HG02884 (cell line): ENCODE data around the gene TCN1.
"Not testable (repeated sequence)": the region's sequence is repeated elsewhere in the genome, so short reads cannot be mapped to it uniquely, and the experiment has no call there.

Experiments used
- ATAC-seq: cut with Tn5 transposase; IDR thresholded peaks from one replicate; pipeline ENCODE4 v1.9.1; 2021; ENCODE audit warnings: mild to moderate bottlenecking, moderate library complexity; ENCODE audit not compliant: unreplicated experiment

Gene TCN1, protein sequence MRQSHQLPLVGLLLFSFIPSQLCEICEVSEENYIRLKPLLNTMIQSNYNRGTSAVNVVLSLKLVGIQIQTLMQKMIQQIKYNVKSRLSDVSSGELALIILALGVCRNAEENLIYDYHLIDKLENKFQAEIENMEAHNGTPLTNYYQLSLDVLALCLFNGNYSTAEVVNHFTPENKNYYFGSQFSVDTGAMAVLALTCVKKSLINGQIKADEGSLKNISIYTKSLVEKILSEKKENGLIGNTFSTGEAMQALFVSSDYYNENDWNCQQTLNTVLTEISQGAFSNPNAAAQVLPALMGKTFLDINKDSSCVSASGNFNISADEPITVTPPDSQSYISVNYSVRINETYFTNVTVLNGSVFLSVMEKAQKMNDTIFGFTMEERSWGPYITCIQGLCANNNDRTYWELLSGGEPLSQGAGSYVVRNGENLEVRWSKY

DNA sequence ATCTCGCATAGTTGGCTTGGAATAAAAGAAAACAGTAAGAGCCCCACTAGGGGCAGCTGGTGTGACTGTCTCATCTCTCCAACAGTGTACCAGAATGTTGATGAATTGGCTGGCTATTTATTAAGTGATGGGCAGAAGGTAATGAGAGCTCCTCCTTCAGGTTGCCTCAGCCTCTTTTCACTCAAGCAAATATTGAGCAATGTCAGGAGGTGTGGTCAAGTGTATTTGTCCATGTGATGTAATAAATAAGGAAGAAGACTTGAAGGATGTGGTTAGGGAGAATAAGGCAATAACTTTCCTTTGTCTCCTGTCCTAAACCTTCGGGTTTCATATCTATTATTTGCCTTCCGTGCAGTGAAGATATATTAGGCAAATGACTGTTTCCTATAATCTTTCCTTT lies at the start of gene TCN1:
Gene TCN1, minus strand, starts transcription at position 91 of the 400 bp plus-strand sequence. Its CDS starts 17 bp downstream, at position 74.
- ATAC-seq: no peak

DNA sequence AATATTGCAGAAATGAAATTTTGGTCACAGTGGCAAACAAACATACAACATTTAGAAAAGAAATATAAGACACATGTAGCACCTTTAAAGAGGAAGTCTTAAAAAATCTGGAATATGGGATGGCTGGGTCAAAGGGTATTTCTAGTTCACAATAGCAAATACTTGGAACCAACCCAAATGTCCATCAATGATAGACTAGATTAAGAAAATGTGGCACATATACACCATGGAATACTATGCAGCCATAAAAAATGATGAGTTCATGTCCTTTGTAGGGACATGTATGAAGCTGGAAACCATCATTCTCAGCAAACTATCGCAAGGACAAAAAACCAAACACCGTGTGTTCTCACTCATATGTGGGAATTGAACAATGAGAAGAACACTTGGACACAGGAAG lies 37.3 kb upstream of the TCN1 start:
- ATAC-seq: not testable (repeated sequence)

DNA sequence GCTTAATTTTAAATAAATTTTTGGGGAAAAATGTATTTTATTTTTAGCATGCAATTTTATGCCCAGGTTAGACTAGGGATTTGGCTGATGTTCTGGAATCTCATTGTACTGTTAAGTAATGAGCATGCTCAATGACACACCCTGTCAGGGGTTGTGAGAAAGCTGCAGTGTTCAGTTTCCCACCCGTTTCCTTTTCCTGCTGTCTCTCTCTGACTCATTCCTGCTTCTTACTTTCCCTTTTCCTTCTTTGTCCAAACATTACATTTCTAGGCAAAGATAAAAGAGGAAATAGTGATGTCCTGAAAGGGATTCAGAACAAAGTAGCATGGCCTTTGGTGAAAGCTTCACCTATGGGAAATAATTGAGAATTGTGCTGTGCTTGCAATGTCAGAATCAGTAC lies 35.0 kb upstream of the TCN1 start:
- no peak for ATAC-seq

DNA sequence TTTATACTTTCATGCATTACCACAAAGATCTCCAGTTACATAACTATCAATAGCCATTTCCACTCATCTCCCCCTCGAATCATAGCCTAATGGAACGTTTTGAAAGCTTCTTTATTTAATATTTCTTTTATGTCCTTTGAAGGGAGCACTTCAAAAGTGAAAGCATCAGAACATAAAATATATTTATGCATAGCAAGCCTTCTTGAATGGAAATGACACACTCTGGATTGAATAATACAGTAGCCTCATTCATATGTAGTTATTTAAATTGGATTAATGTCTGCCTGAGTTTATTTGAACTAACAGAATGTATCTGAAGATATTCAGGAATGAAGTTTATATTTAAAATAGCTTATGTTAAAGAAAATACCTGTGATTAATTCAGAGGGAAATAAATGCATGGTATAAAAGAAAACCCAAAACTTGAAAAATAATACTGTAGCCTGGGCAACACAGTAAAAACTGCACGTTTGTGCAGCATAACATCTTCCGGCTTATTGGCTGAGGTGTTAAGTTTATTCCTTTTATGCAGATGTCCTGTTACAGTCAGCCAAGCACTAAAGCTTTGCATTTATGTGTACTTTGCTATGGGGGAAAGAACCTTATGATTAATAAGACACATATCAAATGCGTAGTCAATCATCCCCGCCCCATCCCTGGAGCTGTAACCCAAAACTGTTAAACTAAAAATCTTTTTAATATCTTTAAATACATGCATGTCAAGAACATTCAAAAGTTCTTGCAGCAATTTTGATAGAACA lies 34.3 kb upstream of the TCN1 start:
- no peak for ATAC-seq

DNA sequence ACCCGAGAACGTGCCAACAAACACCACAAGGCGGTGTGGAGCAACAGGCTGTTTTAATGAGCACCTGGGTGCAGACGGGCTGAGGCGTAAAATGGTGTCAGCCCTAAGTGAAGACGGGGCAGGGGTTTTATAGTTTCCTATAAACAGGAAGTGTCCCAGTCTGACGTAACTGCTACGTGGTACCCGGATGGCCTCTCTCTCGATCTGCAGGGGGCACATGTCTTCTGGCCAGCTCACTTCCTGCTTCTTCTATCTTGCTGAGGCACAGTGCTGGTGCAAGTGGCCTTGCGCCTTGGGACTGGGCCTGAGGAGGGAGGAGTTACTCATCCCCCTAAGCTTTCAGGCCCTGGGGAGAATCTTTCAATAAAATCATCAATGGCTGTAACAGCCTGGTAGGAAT lies 33.2 kb upstream of the TCN1 start:
- no peak for ATAC-seq

DNA sequence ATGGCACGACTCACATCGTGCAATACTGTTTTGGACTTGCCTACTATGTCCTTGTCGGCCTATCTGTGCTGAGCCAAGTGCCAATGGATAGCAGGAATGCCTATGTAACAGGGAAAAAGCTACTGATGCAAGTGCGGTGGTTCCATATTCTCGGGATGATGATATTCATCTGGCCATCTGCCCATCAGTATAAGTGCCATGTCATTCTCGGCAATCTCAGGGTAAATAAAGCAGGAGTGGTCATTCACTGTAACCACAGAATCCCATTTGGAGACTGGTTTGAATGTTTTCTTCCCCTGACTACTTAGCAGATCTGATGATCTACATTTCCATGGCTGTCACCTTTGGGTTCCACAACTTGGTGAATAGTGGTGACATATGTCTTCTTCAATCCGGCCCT lies 32.4 kb upstream of the TCN1 start:
- ATAC-seq: no peak

DNA sequence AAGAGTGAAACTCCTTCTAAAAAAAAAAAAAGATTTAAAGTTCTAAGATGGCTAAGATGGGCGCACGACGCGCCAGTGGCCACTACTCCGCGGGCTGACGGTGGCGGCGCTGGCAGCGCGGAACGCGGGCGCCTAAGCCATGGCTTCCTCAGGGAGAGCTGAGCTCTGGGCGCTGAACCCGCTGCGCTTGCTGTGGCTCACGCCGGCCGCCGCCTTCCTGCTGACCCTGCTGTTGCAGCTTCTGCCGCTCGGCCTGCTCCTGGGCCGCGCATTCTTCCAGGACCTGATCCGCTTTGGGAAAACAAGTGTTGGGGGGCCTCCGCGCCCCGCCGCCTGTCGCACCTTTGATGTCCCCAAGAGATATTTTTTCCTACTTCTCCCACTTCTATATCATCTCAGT lies 31.8 kb upstream of the TCN1 start:
- ATAC-seq: no peak

DNA sequence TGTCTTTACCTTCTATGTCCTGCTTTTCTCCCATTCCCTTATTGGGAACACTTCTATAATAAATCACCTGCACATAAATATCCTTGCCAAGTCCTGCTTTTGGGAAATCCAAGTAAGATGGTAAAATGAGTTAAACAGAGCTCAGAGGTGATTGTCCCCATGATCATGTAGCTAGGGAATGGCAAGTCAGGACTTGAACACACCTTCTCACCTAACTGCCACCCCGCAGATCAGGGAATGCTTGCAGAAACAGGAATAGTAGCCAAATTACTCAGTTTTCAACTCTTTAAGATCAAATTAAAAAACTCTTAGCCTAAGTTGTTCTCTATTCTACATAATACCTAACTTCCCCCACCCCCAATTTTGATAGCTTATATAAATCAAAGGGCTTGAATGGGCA lies 28.3 kb upstream of the TCN1 start:
- no peak for ATAC-seq

DNA sequence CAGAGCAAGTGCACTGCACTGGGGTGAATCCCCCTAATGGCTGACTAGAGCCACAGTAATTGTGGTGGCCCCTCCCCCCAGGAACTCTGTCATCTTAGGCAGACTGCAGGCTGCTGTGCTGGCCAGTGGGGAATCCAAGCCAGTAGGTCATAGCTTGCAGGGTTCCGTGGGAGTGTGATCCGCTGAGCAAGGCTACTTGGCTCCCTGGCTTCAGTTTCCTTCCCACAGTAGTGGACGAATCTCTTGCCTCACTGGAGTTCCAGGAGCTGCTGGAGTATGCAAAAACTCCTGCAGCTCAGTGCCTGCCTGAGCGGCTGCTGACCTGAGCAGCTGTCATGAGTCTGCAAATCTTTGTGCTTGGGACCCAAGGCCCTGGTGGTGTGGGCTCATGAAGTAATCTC lies 25.5 kb upstream of the TCN1 start:
- ATAC-seq: no peak

DNA sequence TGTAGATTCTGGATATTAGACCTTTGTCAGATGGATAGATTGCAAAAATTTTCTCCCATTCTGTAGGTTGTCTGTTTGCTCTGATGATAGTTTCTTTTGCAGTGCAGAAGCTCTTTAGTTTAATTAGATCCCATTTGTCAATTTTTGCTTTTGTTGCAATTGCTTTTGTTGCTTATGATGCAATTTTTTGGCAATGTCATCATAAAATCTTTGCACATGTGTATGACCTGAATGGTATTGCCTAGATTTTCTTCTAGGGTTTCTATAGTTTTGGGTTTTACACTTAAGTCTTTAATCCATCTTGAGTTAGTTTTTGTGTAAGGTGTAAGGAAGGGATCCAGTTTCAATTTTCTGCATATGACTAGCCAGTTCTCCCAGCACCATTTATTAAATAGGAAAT lies 20.9 kb upstream of the TCN1 start:
- not testable (repeated sequence) for ATAC-seq

DNA sequence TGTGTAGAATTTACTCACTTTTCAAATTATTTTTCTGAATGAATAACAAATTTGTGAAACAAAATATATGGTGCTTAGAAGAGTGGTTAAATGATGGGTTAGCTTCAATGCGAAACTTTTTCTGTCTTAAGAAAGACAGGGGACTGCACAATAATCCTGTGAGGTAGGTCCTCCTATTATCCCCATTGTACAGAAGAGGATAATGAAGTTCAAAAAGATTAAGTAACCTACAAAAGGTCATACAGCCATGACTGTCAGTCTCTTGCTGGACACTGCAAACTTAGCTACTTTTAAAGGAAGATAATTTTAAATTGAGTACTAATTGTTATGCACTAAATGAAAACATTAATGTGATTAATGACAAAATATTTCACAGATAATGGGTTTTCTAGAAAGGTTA lies 17.3 kb upstream of the TCN1 start:
- ATAC-seq: no peak

DNA sequence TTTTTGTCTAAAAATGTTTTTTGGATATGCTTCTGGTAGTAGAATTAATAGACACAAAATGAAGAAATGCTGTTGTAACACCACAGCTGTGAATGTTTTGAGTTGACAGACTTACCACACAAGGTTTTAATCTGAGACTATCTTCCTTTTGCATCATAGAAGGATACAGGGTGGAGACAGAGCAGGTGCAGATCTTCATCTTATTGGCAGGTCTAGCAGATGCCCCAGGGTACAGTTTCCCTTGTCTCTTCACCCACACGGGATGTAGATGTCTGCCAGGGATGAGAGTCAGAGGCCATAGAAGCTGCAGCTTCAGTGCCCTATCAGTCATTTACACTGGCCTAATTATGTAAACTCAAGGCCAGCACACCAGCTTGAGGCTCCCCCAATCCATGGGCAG lies 13.3 kb upstream of the TCN1 start:
- no peak for ATAC-seq

DNA sequence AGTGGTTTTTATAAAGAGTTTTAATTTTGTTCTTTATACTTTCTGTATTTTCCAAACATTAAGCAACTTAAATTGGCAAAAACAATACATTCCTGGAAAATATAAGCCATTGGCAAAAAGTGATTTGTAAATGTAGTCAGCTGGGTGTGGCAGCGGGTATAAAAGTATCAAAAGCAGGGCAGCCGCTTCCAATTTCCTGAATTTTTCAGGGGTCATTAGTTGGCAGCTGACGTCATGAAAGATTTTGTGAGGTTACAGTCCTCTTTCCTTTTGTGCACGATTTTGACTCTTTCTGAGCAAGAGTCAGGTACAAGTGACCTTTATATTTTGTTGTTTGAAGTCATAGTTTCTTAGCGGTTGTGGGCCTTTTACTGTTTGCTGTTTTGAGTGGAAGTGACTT lies 12.3 kb upstream of the TCN1 start, which contains the start of gene OOSP3:
Gene OOSP3, plus strand, starts transcription at position 208 of the 400 bp plus-strand sequence. Its CDS starts 27 bp downstream, at position 235.
- ATAC-seq: no peak

DNA sequence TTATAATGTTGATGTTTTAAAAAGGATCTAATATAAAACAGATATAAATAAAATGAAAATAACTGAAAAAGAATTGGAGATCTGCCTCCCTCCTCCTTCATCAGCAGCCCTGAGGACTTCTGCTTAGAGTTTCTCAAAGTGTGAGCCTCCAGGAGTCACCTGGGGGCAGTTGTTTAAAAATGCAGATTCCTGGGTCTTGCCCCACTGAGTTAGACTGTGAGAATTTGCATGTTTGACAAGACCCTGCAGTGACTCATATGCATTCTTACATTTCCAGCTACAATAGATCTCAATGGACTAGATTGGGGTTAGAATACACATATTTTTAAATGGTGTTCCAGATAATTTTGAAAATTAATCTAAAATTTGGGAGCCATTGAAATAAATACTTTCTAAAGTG lies 11.5 kb upstream of the TCN1 start:
- no peak for ATAC-seq

DNA sequence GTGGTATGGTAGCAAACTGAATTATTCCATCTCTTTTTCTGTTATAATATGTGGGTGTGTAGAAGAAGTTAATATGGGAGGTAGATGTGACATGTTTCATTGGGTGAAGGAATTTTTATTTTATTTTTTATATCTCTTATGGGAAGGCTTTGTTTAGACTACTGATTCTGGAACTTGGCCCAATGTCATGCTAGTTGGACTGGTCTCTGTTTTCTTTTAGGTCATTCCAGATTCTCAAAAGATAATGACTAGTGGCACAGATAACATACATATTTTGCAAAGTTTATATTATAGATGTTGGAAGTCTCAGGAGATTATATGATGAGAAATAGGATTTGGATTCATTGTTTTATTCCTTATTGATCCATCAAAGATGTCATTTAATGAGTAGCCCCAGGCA lies 11.0 kb upstream of the TCN1 start:
- no peak for ATAC-seq

DNA sequence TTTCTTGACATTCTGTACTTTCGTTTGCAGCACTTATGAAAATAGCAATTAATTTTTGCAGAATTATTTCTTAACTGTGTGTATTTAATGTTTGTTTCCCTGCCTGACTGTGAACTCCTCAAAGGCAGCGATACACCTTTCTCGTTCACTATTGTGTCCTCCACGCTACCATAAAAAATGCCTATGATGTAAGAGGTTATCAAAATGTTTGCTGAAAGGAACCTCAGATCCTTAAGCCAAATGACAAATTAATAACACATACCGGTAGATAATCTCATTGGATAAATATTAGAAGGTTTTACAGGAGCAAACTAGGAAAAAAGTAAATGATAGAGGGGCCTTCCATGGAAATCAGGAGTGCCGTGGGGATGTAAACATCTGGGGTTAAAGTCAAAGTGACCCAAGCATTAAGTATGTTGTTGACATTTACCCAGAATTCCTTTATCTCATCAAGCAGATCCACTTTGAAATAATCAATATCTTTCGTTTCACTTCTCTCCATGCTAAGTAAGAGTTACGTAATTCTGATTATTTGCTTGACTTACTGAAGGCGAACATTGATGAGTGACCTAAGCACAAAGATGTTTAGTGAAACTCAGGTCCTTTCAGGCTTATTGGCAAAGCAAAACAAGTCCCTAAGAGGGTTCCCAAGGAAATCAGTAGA lies 9.7 kb upstream of the TCN1 start:
- no peak for ATAC-seq

DNA sequence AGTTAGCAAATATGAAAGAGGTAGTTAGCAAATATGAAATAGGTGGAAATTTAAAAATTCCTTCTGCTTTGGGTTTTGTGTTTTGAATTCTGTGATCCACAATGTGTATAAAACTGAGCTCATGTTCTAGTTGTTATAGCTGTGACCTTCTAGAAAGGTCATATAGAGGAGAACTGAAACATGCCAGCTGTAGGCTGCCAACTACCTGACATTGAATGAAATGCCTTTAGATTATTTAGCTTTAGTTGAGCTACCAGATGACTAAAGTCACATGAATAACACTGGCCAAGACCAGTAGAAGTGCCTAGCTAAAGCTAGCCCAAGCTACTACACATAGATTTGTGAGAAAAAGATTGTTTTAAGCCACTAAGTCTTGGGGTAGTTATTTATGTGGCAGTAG lies 5.8 kb upstream of the TCN1 start:
- ATAC-seq: no peak

DNA sequence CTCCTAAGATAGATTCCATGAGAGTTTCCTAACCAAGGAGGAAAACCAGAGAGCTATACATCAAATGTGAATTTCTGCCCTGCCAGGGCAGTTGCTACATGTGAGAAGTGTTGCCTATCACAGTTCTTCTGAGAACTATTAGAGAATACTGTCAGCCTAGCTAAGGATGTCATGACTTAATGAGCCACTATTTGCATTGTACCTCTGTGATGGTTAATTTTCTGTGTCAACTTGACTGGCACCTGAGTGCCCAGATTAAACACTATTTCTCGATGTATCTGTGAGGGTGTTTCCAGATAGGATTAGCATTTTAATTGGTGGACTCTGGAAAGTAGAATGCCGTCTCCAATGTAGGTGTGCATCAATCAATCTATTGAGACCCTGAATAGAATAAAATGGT lies 1.7 kb upstream of the TCN1 start:
- no peak for ATAC-seq

DNA sequence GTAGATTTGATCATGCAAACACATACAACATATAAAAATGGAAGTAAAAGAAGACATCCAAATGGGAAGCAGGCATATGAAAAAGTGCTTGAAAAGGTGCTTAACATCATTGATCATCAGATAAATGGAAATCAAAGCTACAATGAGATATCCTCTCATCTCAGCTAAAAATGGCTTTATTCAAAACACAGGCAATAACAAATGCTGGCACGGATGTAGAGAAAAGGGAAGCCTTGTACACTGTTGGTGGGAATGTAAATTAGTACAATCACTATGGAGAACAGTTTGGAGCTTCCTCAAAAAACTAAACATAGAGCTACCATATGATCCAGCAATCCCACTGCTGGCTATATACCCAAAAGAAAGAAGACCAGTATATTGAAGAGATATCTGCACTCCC lies 549 bp upstream of the TCN1 start:
- ATAC-seq: no peak

DNA sequence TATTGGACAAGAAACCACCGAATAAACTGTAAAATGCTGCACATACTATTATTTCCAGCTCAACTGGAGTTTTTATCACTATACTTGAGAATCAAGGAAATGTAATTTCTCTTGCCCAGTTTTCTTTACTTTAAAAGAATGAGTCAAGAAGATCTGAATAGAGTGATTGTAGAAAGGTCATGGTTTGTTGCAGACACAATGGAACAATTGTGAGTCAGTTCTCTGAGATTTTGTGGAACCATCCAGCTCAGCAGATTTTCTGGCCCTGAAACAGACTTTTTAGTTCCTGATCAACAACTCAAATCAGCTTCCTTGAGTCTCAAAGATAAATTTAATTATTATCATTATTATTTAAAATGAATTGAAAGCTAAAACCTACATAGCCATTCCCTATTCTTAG lies 1.3 kb downstream of the TCN1 start:
- no peak for ATAC-seq

DNA sequence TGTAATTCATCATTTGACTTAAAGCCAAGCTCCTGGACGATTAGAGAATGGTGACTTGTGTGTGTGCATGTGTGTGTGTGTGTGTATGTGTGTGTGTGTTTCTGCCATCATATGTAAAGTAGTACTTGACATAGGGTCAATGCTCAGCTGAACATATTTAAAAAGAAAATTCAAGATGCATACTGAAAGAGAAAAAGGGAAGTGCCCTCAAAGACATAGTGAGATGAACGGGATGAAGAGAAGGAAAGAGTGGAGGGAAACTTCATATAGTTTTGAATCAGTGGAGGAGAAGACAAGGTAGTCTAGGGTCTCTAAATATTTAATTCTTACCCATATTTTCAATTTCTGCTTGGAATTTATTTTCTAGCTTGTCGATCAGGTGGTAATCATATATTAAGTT lies 4.0 kb downstream of the TCN1 start:
- no peak for ATAC-seq

DNA sequence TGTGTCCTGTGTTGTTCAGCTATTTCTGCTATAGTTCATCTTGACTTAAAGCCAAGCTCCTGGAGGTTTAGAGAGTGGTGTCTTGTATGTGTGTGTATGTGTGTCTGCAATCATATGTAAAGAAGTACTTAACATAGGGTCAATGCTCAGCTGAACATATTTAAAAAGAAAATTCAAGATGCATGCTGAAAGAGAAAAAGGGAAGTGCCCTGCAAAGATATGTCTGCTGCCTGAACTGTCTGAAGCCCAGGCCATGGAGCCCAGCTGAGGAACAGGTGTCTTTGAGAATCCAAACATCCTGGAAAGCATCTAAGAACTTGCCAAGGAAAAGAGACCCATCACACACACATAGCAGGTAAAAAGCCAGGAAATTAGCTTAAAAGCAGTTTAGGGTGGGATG lies 6.6 kb downstream of the TCN1 start:
- no peak for ATAC-seq
